Measurements from ENCODE around the gene IFT43.

Gene IFT43

DNA sequence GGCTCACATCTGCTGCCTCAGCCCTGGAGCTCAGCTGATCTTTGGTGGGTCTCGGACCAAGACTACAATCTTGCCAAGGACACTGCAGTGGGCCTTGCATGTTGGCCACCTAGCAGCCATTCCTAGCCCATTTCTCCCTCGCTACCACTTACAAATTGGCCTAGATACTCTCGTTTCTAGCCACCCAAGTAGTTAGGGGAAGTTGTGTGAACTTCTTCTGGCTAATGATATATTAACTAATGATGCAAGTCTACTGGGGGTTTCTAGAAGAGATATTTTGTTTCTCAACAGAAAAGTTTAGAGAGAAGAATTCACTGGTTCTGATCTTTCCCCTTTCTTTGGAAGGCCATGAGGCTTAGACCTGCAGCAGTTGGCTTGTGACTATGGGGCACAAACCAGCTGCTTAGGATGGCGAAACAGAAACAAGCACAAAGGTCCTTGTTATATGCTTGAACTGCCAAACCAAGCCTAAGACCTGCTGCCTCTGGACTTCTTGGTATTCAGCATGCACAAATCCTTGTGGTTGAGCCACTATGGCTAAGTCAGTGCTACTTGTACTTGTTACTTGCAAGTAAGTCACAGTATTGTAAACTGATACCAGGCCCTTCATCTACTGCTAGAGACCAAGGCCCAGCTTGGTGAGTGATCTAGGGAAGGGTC is 135.7 kb downstream of the IFT43 start:
- no peaks in the 10 kb centered on the region for H3K4me1 Mint-ChIP-seq
- no peaks in the 10 kb centered on the region for H3K9me3 Mint-ChIP-seq
- DNase-seq (ENCODE audit: low spot score in 2 of 2) (no peak), ATAC-seq (no peak)
- H3K4me3 Mint-ChIP-seq: no peak overlapping the region
- H3K27ac Mint-ChIP-seq: no peak overlapping the region
- H3K36me3 Mint-ChIP-seq: no peaks in the 10 kb centered on the region

- no peak for DNase-seq (ENCODE audit: low spot score in 2 of 2)
- H3K36me3 Mint-ChIP-seq: no peaks in the 10 kb centered on the region
- H3K9me3 Mint-ChIP-seq: peaks cover 2% of the 10 kb centered on the region
- H3K4me1 Mint-ChIP-seq: no peaks in the 10 kb centered on the region
- ATAC-seq: no peak
- H3K27ac Mint-ChIP-seq: no peak overlapping the region
- no peak overlapping the region for H3K4me3 Mint-ChIP-seq
Observed at GRCh38 chr14:76123426-76124225, 138.1 kb downstream of the IFT43 start.

GRCh38 chr14:76125511-76125910 is 139.9 kb downstream of the IFT43 start:
- H3K36me3 Mint-ChIP-seq: no peaks in the 10 kb centered on the region
- DNase-seq (ENCODE audit: low spot score in 2 of 2) (no peak), ATAC-seq (no peak)
- peaks cover 2% of the 10 kb centered on the region for H3K9me3 Mint-ChIP-seq
- H3K4me3 Mint-ChIP-seq: no peak overlapping the region
- no peaks in the 10 kb centered on the region for H3K4me1 Mint-ChIP-seq
- H3K27ac Mint-ChIP-seq: no peak overlapping the region

- H3K9me3 Mint-ChIP-seq: peaks cover 2% of the 10 kb centered on the region
- H3K27ac Mint-ChIP-seq: no peak overlapping the region
- H3K4me1 Mint-ChIP-seq: no peaks in the 10 kb centered on the region
- DNase-seq (ENCODE audit: low spot score in 2 of 2): no peak
- H3K36me3 Mint-ChIP-seq: no peaks in the 10 kb centered on the region
- no peak overlapping the region for H3K4me3 Mint-ChIP-seq
- no peak for ATAC-seq
Observed at GRCh38 chr14:76126076-76126475, 140.5 kb downstream of the IFT43 start.

DNA sequence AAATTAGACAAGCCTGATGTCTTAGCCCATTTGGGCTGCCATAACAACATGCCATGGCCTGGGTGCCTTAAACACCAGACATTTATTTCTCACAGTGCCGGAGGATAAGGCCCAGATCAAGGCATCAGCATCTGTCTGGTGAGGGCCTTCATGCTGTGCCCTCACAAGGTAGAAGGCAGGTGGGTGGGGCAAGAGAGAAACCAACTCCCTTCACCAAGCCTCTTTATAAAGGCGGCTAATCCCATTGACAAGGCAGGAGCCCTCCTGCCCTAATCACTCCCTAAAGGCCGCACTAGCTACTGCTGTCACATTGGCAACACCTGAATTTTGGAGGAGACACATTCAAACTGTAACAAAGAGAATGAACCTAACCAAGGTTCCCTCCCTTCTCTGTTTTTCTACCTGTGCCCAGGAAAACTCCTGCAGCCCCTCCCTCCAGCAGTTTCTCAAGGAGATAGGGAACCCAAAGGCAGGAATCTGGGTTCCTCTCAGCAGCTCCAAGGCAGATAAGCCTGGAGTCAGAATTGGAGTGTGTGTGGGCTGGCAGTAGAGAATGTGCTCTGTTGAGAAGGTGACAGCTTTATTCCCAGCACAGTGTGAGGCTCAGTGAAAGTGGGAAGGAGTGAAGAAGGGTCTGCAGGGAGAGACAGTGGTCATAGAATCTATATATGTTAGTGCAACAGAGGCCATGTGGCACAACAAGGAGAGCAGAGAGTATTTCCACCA is 144.5 kb downstream of the IFT43 start:
- no peak for ATAC-seq
- H3K4me3 Mint-ChIP-seq: no peak overlapping the region
- H3K27ac Mint-ChIP-seq: no peak overlapping the region
- peaks cover 5% of the 10 kb centered on the region for H3K4me1 Mint-ChIP-seq
- no peaks in the 10 kb centered on the region for H3K36me3 Mint-ChIP-seq
- no peak for DNase-seq (ENCODE audit: low spot score in 2 of 2)
- peaks cover 2% of the 10 kb centered on the region for H3K9me3 Mint-ChIP-seq

- H3K4me3 Mint-ChIP-seq: no peak overlapping the region
Observed at GRCh38 chr14:76131071-76131965, 145.8 kb downstream of the IFT43 start.

GRCh38 chr14:76133103-76133502 is 147.5 kb downstream of the IFT43 start:
- Mint-ChIP-seq H3K4me1 (peaks cover 8% of the 10 kb centered on the region), H3K27ac (no peak overlapping the region), H3K36me3 (no peaks in the 10 kb centered on the region), H3K4me3 (no peak overlapping the region), H3K9me3 (no peaks in the 10 kb centered on the region)
- no peak for ATAC-seq
- DNase-seq (ENCODE audit: low spot score in 2 of 2): no peak

More at GRCh38 chr14:76131071-76131965, 145.8 kb downstream of the IFT43 start:
- DNase-seq (ENCODE audit: low spot score in 2 of 2) (no peak), ATAC-seq (no peak)
- peaks cover 2% of the 10 kb centered on the region for H3K9me3 Mint-ChIP-seq
- peaks cover 5% of the 10 kb centered on the region for H3K4me1 Mint-ChIP-seq
- no peak overlapping the region for H3K27ac Mint-ChIP-seq
- no peaks in the 10 kb centered on the region for H3K36me3 Mint-ChIP-seq
